HG02938 (cell line): ENCODE data around the gene ARMC9.
A peak's percentile ranks its signal among the peaks of the same experiment; 100 is the strongest.
"Not testable (repeated sequence)": the region's sequence is repeated elsewhere in the genome, so short reads cannot be mapped to it uniquely, and the experiment has no call there.

Experiments
- ATAC-seq: cut with Tn5 transposase; IDR thresholded peaks from one replicate; pipeline ENCODE4 v1.9.1; 2021; ENCODE audit warnings: mild to moderate bottlenecking, moderate library complexity; ENCODE audit not compliant: unreplicated experiment

ARMC9 gene

DNA sequence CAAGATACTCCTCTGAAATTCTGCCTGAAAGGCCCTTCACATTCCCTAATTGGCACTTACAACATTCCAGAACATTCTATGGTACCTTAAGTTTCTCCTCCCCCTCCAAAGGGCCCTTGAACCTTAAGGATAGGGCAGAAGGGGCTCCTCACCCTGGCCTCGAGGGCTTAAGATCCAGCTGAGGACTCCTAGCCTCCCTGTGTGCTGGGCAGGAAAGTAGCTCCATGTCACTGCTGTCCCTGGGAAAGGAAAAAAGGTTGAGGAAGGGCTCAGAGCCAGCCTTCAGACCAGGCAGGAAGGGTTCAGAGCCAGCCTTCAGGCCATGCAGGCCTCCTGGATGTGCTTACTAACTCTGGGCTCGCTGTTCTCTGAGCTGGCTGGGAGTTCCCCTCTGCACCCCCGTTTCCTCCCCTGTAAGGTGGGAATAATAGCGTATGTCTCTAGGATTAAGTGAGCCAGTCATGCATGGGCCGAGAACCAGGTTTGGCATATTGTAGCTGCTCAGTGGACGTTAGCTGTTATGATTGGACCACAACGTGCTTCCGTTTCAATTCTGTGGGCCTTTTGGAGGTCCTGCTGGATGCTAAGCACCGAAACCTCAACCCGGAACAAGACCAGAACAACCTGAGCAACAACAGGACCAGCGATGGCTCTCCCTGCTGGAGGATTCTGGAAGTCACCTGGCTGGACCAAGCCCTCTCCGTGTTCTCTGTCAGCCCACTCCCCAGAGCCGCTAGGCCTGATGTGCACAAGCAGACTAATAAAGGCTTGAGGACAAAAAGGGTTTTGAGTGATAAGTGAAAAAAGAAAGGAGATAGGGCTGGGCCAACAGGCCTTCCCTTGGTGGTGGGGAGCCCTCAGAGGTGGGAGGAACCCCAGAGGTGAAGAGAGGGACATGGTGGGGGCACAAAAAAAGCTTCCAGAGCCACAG, 196.0 kb downstream of the ARMC9 start:
- peak; percentile 65 for ATAC-seq

DNA sequence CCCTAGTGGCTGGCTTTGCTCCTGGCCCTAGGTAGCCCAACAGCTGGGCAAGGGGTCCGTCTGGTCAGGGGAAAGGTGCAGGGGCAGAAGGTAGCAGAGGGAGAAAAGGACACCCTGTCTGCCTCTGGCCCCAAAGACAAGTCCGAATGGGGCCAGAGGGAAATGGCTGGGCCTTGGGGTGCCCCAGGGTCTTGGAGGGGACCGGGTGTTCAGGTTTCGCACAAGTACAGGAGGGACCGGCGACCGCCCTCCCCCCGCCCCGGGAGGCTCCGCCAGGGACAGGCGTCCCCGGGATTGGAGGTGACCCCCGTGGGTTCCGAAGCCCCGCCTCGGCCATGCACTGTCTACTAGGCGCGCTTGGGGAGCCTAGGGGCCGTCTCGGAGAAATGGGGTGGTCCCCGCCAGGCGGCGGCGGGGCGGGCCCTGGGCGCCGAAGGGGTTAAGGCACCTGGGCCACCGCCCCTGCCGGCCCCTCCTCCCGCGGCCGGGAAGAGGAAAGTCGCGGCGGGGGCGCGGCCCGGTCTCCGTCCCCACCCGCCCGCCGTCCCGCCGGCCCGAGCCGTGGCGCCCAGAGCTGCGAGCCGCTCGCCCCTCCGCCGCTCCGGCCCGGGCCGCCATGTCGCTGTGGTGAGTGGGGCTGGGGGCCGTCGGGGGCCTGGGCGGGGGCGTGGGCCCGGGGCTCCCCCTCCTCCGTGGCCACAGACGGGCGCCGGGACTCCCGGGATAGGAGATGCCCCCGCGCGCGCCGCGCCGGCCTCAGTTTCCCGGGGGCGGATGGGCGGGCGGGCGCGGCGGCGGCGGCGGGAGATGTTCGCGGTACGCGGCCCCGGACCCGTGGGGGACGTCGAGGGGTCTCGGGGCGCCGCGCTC, 197.0 kb downstream of the ARMC9 start, which contains the start of gene B3GNT7:
Gene B3GNT7, plus strand, starts transcription at position 523 of the 870 bp plus-strand sequence. Its CDS starts 94 bp downstream, at position 617.
- ATAC-seq: no peak

GRCh38 chr2:231396058-231396821, 197.8 kb downstream of the ARMC9 start:
- ATAC-seq: no peak

- ATAC-seq: no peak
Observed at GRCh38 chr2:231397011-231397927, 198.8 kb downstream of the ARMC9 start.

- no peak for ATAC-seq
Observed at GRCh38 chr2:231397928-231398294, 199.5 kb downstream of the ARMC9 start.

GRCh38 chr2:231398585-231398984, 200.2 kb downstream of the ARMC9 start:
- ATAC-seq: no peak

DNA sequence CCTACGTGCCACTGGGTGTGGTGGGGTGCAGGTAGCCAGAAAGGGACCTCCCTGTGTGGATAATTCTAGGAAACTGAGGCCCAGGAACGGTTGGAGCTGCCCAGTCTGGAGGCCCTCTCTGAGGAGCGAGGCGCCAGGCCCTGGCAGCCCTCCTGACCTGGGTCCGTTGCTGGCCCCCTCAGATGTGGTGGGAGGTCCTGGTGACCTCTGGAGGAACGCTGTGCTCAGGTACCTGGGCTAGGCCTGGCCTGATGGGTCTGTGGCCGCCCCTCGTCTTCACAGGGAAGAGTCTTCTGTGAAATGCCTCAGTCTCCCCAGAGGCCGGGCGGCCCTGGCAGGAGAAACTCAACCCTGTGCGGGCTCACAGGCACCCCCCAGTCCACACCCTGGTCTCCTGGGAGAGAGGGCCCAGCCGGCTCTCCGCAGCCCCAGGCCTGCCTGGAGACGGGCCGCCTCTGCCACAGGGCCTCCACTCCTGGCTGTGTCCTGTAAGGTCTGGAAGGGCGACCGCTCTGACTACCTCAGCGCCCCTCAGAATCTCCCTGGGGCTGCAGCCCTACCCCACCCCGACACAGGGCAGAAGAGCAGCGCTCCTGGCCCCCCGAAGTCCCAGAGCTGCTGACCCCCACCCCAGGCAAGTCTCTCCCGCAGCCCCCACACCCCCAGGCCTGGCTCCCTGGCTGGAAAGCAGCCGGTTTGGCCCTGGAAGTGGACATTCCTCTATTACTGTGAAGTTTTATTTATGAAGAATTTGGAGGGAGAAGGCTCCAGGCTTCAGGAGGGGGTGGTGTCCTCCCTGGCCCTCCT, 200.8 kb downstream of the ARMC9 start:
- ATAC-seq: no peak

DNA sequence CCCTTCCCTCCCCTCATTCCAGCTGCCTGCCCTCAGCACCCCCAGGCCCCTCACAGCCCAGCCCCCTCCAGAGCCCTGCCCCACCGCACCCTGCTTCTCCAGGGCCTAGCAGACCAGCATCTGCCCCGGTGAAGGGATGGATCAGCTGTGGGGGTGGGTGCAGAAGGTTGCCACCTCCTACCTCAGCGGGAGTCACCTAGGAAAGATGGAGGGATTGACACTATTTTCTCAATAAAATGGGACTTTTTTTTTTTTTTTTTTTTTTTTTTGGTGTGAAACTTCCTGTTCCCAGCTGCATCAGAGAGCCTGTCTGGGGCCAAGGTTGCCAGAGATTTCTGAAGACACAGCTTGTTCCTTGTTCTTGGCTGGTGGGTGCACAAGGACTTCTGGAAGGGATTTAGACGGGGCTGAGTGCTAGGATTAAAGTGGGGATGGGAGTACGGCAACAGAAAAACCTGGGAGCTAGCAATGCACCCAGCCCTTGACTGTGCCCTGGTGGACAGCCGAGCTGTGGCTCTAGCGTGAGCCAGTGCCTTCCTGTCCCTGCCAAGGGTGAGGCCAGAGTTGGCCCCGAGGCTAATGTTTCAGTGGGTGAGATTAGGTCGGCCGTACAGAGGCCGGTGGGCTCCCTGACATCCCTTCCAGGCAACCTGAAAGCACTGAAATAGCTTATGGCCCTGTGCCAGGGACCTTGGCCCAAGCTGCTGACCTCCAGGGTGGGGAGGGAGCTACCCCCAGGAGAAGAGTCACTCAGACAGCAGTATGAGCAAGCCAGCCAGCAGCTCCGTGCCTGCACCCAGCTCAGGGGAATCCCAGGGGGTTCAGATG, 201.6 kb downstream of the ARMC9 start:
- no peak for ATAC-seq

DNA sequence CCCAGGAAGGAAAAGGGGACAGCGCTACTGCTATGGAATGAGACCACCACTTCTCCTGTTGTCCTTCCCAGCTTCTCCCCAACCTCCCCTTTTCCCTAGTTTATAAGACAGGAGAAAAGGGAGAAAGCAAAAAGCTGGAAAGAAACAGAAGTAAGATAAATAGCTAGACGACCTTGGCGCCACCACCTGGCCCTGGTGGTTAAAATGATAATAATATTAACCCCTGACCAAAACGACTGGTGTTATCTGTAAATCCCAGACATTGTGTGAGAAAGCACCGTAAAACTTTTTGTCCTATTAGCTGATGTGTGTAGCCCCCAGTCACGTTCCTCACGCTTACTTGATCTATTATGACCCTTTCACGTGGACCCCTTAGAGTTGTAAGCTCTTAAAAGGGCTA, 202.2 kb downstream of the ARMC9 start:
- not testable (repeated sequence) for ATAC-seq

DNA sequence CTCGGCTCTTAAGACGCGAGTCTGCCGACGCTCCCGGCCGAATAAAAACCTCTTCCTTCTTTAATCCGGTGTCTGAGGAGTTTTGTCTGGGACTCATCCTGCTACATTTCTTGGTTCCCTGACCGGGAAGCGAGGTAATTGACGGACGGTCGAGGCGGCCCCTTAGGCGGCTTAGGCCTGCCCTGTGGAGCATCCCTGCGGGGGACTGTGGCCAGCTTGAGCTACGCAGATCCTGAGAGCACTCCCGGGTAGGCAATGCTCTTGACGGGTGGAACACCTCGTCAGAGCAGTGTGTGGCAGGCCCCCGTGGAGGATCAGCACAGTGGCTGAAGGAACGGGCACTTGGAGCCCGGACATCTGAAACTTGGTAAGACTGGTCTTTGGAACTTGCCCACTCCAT, 202.7 kb downstream of the ARMC9 start:
- ATAC-seq: not testable (repeated sequence)

GRCh38 chr2:231403421-231404182, 205.2 kb downstream of the ARMC9 start:
- not testable (repeated sequence) for ATAC-seq

DNA sequence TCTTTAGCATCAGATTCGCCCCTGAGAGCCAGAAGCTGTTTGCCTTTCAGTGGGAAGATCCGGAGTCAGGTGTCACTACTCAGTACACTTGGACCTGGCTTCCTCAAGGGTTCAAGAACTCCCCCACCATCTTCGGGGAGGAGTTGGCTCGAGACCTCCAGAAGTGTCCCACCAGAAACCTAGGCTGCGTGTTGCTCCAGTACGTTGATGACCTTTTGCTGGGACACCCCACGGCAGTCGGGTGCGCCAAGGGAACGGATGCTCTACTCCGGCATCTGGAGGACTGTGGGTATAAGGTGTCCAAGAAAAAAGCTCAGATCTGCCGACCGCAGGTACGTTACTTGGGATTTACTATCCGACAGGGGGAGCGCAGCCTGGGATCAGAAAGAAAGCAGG, 205.8 kb downstream of the ARMC9 start:
- not testable (repeated sequence) for ATAC-seq

DNA sequence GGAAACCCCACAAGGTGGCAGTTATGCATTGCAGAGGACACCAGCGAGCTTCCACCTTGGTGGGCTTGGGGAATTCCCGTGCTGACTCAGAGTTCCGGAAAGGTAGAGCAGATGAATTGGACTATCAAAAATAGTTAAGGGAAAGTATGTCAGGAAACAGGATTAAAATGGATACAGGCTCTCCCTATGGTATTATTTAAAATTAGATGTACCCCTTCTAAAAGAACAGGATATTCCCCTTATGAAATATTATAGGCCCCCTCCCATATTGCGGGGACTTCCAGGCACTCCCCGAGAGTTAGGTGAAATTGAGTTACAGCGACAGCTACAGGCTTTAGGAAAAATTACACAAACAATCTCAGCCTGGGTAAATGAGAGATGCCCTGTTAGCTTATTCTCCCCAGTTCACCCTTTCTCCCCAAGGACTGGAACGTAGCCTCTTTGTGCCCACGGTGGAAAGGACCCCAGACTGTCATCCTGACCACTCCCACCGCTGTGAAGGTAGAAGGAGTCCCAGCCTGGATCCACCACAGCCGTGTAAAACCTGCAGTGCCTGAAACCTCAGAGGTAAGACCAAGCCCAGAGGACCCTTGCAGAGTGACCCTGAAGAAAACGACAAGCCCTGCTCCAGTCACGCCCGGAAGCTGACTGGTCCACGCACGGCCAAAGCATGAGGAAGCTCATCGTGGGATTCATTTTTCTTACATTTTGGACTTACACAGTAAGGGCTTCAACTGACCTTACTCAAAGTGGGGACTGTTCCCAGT, 207.4 kb downstream of the ARMC9 start:
- ATAC-seq: not testable (repeated sequence)

GRCh38 chr2:231407686-231408085, 209.3 kb downstream of the ARMC9 start:
- ATAC-seq: not testable (repeated sequence)

- ATAC-seq: not testable (repeated sequence)
Observed at GRCh38 chr2:231408304-231408703, 209.9 kb downstream of the ARMC9 start.

DNA sequence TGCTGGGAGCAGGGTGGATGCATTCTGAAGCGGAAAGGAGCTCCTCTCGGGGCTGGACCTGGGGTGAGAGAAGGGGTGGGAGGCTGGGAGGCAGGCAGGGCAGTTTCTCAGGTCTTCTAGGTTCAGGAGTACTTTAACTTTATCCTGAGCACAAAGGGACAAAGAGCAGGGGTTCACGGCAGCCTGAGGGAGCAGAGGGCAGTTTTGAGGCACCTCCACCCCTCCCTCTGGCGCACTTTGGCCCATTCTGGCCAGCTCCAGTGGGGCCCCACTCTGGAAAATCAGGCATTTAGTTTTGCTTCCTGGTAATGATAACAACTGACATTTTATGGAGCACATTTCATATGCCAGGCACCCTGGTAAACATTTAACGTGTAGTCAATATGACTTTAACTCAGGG, 211.3 kb downstream of the ARMC9 start:
- no peak for ATAC-seq
